Heart left ventricle (tissue), 16 donors: ENCODE measurements around the gene SCLT1. TPM values are rescaled to one million over a fixed set of nuclear protein-coding genes. Genes with fewer than 3 reads are reported as not detected.

ENCODE experiments used
- ATAC-seq, 4 donors: fragments of 200-7000 bp; cut with Tn5 transposase; one replicate each; pipeline ENCODE4 v1.9.1; 2020 to 2022; ENCODE audit warnings: moderate library complexity in 4 of 4, mild to moderate bottlenecking in 3 of 4, moderate number of reproducible peaks in 1 of 4
- DNase-seq, 5 donors: peaks; one replicate each; pipeline ENCODE4 v3.0.0-alpha.2; 2020
- H3K27ac ChIP-seq, 12 donors: fragments of 200-600 bp; sonication (generic) in 4 of 12; one replicate each; pipeline versions ENCODE4 v1.5.0 to v1.8.0; 2016 to 2022; ENCODE audit warnings: mild to moderate bottlenecking in 2 of 12
- H3K27me3 ChIP-seq, 9 donors: fragments of 200-600 bp; sonication (generic) in 2 of 9; one replicate each; pipeline versions ENCODE4 v1.5.1 to v1.8.0; 2016 to 2022; ENCODE audit warnings: mild to moderate bottlenecking in 3 of 9
- H3K36me3 ChIP-seq, 9 donors: fragments of 200-600 bp; sonication (generic) in 2 of 9; one replicate each; pipeline versions ENCODE4 v1.5.0 to v1.8.0; 2018 to 2022; ENCODE audit warnings: mild to moderate bottlenecking in 2 of 9
- H3K4me1 ChIP-seq, 12 donors: fragments of 200-600 bp; sonication (generic) in 4 of 12; one replicate each; pipeline versions ENCODE4 v1.5.0 to v1.8.0; 2016 to 2022; ENCODE audit warnings: mild to moderate bottlenecking in 3 of 12
- H3K4me3 ChIP-seq, 12 donors: fragments of 200-600 bp; sonication (generic) in 4 of 12; one replicate each; pipeline versions ENCODE4 v1.5.0 to v1.8.0; 2017 to 2022; ENCODE audit warnings: mild to moderate bottlenecking in 9 of 12, moderate library complexity in 4 of 12
- H3K9me3 ChIP-seq, 12 donors: fragments of 200-600 bp; sonication (generic) in 4 of 12; one replicate each; pipeline versions ENCODE4 v1.5.0 to v1.8.0; 2016 to 2022; ENCODE audit warnings: mild to moderate bottlenecking in 1 of 12
- CTCF ChIP-seq, 12 donors: fragments of 200-600 bp; sonication (generic) in 4 of 12; IDR thresholded peaks; one replicate each; pipeline versions ENCODE4 v1.5.0 to v1.8.0; 2018 to 2022; ENCODE audit warnings: antibody characterized with exemption in 12 of 12, mild to moderate bottlenecking in 5 of 12
- POLR2A ChIP-seq, 2 donors: fragments of 450-650 bp; IDR thresholded peaks; one replicate each; pipeline ENCODE4 v1.6.1; 2017; ENCODE audit warnings: antibody characterized with exemption in 2 of 2, mild to moderate bottlenecking in 2 of 2, moderate library complexity in 2 of 2
- WGBS, 4 donors: extraction: QIAGEN DNeasy Blood & Tissue Kit in 2 of 4; methylation state at CpG; one replicate each; pipeline versions ENCODE4 v1.1.5 to v1.1.7; 2013 to 2018; 5-methylcytosine and 5-hydroxymethylcytosine counted together
- intact Hi-C, 10 donors: fragments of 100-400 bp; cut with DNase I; formaldehyde crosslinking; loops; one replicate each; pipeline versions ENCODE4 v1.11.1 to v1.14.2; 2022
- polyA plus RNA-seq, 2 donors: library from polyadenylated mRNA; stranded (reverse); fragments of 200-250 nt; gene quantifications; one replicate each; pipeline ENCODE4 v1.2.3, GENCODE V29; 2013
- total RNA-seq, 9 donors: library from RNA; depleted of rRNA in 2 of 9; stranded (reverse); fragments of >200 nt in 2 of 9; fragmentation: NEBNext Ultra II Directional in 3 of 9; extraction: Animal tissue kit (Norgen Biotek cat#: 25700) in 3 of 9; gene quantifications; one replicate each; pipeline versions ENCODE4 v1.1.0 to v1.2.4, GENCODE V29; 2016 to 2023
- donor health status: ischemic (EF 13 %, LVEDD 7.1; RV severe dilation, severe dysfunction).
- donor health status: healthy with polysubstance abuse.
- donor health status: DM: no; HTN: yes; CAD: no.
- donor health status: DM: no; HTN: no; CAD: no.
- donor health status: ischemic (EF 25% LVEDD 6.9; RV normal size, moderate dysfunction).
- donor health status: ischemic (EF 25% LVEDD 5.7; RV mildly dilated, moderate dysfunction).
- donor health status: healthy.
- donor health status: DM: yes; HTN: yes; CAD: no.
- donor health status: ischemic (EF 35%, LVEDD 5.7; RV mildly dilated, moderate dysfunction).
- donor health status: nonischemic (EF 11% LVEDD 7.7; RV severe dilation, severe dysfunction).
- donor health status: DM: yes; HTN: yes; CAD: no.
- donor health status: PGD.
- donor health status: ischemic (EF 29% LVEDD 5.4; RV normal size, mild dysfunction).
- donor health status: nonischemic (EF 23%, LVEDD 6.1; RV moderate dilation, normal function).

Gene SCLT1
- total and polyA plus RNA-seq, 11 donors = 3.4 to 13.7 (median 10.1) TPM

GRCh38 chr4:129113919-129114318, 20.6 kb upstream of the SCLT1 start:
- H3K27ac ChIP-seq = no peak overlapping the region
- intact Hi-C loops = no loop called here
- TF ChIP-seq CTCF (IDR thresholded peaks at IDR 0.05) (no peak), POLR2A (IDR thresholded peaks at IDR 0.05) (no peak)
- H3K4me3 ChIP-seq = no peak overlapping the region
- no peak for DNase-seq
- 64 to 75% (median 69%) methylated on average over 1 of the region's 1 CpG for WGBS, 4 donors
- ATAC-seq = no peak
- H3K27me3 ChIP-seq = no peaks in the 10 kb centered on the region
- H3K36me3 ChIP-seq = peaks cover 0 to 14% (median 0%) of the 10 kb centered on the region in 9 donors
- peaks cover 0 to 14% (median 0%) of the 10 kb centered on the region in 12 donors for H3K4me1 ChIP-seq
- H3K9me3 ChIP-seq = no peaks in the 10 kb centered on the region

- Histone ChIP-seq H3K36me3 (peaks cover 0 to 14% (median 0%) of the 10 kb centered on the region in 9 donors), H3K27ac (no peak overlapping the region), H3K9me3 (no peaks in the 10 kb centered on the region), H3K4me3 (no peak overlapping the region), H3K4me1 (peaks cover 0 to 14% (median 0%) of the 10 kb centered on the region in 12 donors), H3K27me3 (no peaks in the 10 kb centered on the region)
- DNase-seq (no peak), ATAC-seq (no peak)
- WGBS, 4 donors = 31 to 41% (median 35%) methylated on average over 1 of the region's 1 CpG
- no peak for TF ChIP-seq CTCF (IDR thresholded peaks at IDR 0.05)
- no peak for TF ChIP-seq POLR2A (IDR thresholded peaks at IDR 0.05)
- intact Hi-C loops = no loop called here
Observed at GRCh38 chr4:129113434-129113833, 20.1 kb upstream of the SCLT1 start.

- no peak for ATAC-seq
- TF ChIP-seq POLR2A (IDR thresholded peaks at IDR 0.05) = no peak
- no peak for TF ChIP-seq CTCF (IDR thresholded peaks at IDR 0.05)
- H3K4me1 ChIP-seq = peaks cover 0 to 14% (median 0%) of the 10 kb centered on the region in 12 donors
- intact Hi-C loops = no loop called here
- H3K27ac ChIP-seq = no peak overlapping the region
- no peaks in the 10 kb centered on the region for H3K9me3 ChIP-seq
- DNase-seq = no peak
- no peaks in the 10 kb centered on the region for H3K27me3 ChIP-seq
- peaks cover 0 to 14% (median 0%) of the 10 kb centered on the region in 9 donors for H3K36me3 ChIP-seq
- no peak overlapping the region for H3K4me3 ChIP-seq
Observed at GRCh38 chr4:129111919-129112318, 18.6 kb upstream of the SCLT1 start.

GRCh38 chr4:129110931-129111330, 17.6 kb upstream of the SCLT1 start:
- no peaks in the 10 kb centered on the region for H3K9me3 ChIP-seq
- 85 to 95% (median 86%) methylated on average over 3 of the region's 3 CpGs for WGBS, 4 donors
- DNase-seq (no peak), ATAC-seq (no peak)
- H3K36me3 ChIP-seq = peaks cover 0 to 14% (median 0%) of the 10 kb centered on the region in 9 donors
- peaks cover 0 to 14% (median 0%) of the 10 kb centered on the region in 12 donors for H3K4me1 ChIP-seq
- intact Hi-C loops = no loop called here
- H3K27ac ChIP-seq = no peak overlapping the region
- TF ChIP-seq CTCF (IDR thresholded peaks at IDR 0.05) = no peak
- TF ChIP-seq POLR2A (IDR thresholded peaks at IDR 0.05) = no peak
- H3K4me3 ChIP-seq = no peak overlapping the region
- H3K27me3 ChIP-seq = no peaks in the 10 kb centered on the region
